Spleen (tissue), 11 donors: ENCODE results near the gene COL1A2. TPM values are rescaled to one million over a fixed set of nuclear protein-coding genes. Genes with fewer than 3 reads are reported as not detected.

Source experiments
- DNase-seq: peaks from one replicate; pipeline ENCODE4 v3.0.0-alpha.2; 2020
- H3K27ac ChIP-seq, 8 donors: fragments of 200-600 bp; sonication (generic) in 7 of 8; 1 replicate in 4 of 8; 2 replicates in 4 of 8; pipeline versions ENCODE4 v1.5.0 to v1.8.0; 2016 to 2021; ENCODE audit warnings: inconsistent platforms in 4 of 8, mild to moderate bottlenecking in 4 of 8, moderate library complexity in 1 of 8
- H3K27me3 ChIP-seq, 7 donors: fragments of 200-600 bp; sonication (generic) in 6 of 7; replicated peaks in 1 of 7; 1 replicate in 4 of 7; 2 replicates in 3 of 7; pipeline versions ENCODE4 v1.5.0 to v1.8.0; 2016 to 2021; ENCODE audit warnings: inconsistent platforms in 3 of 7, mild to moderate bottlenecking in 1 of 7
- H3K36me3 ChIP-seq, 6 donors: fragments of 200-600 bp; sonication (generic) in 5 of 6; 1 replicate in 4 of 6; 2 replicates in 2 of 6; pipeline versions ENCODE4 v1.5.0 to v1.8.0; 2016 to 2021; ENCODE audit warnings: inconsistent platforms in 2 of 6
- H3K4me1 ChIP-seq, 6 donors: fragments of 200-600 bp; sonication (generic) in 5 of 6; 1 replicate in 3 of 6; 2 replicates in 3 of 6; pipeline versions ENCODE4 v1.5.0 to v1.8.0; 2016 to 2021; ENCODE audit warnings: inconsistent platforms in 3 of 6
- H3K4me3 ChIP-seq, 8 donors: fragments of 200-600 bp; sonication (generic) in 7 of 8; 1 replicate in 4 of 8; 2 replicates in 4 of 8; pipeline versions ENCODE4 v1.5.0 to v1.8.0; 2016 to 2021; ENCODE audit warnings: inconsistent platforms in 4 of 8, mild to moderate bottlenecking in 4 of 8, moderate library complexity in 2 of 8
- H3K9me3 ChIP-seq, 8 donors: fragments of 200-600 bp; sonication (generic) in 7 of 8; 1 replicate in 4 of 8; 2 replicates in 4 of 8; pipeline versions ENCODE4 v1.5.0 to v1.8.0; 2016 to 2021; ENCODE audit warnings: inconsistent platforms in 4 of 8
- CTCF ChIP-seq, 11 experiments: fragments of 200-600 bp in 7 of 11; fragments of 450-650 bp in 4 of 11; sonication (generic) in 4 of 11; IDR thresholded peaks in 8 of 11; conservative IDR thresholded peaks in 3 of 11; 1 replicate in 7 of 11; 2 replicates in 4 of 11; pipeline versions ENCODE4 v1.4.0 to v1.8.0; 2016 to 2021; ENCODE audit warnings: antibody characterized with exemption in 11 of 11, inconsistent platforms in 4 of 11, mild to moderate bottlenecking in 1 of 11
- POLR2A ChIP-seq, 3 donors: fragments of 450-650 bp; IDR thresholded peaks; one replicate each; pipeline ENCODE4 v1.5.1; 2017; ENCODE audit warnings: antibody characterized with exemption in 3 of 3, mild to moderate bottlenecking in 1 of 3
- POLR2AphosphoS5 ChIP-seq, 3 donors: sonication (generic); formaldehyde crosslinking; IDR thresholded peaks; one replicate each; pipeline ENCODE4 v1.5.1; 2017; ENCODE audit warnings: antibody characterized with exemption in 3 of 3
- WGBS, 5 donors: extraction: QIAGEN DNeasy Blood & Tissue Kit in 3 of 5; methylation state at CpG; one replicate each; pipeline versions ENCODE4 v1.1.5 to v1.1.7; 2013 to 2018; 5-methylcytosine and 5-hydroxymethylcytosine counted together
- intact Hi-C: fragments of 100-400 bp; cut with DNase I; formaldehyde crosslinking; loops from one replicate; pipeline ENCODE4 v1.15.0; 2023; ENCODE audit warnings: low total_unique reads
- polyA plus RNA-seq, 3 donors: library from polyadenylated mRNA; stranded (reverse); fragments of 200-250 nt; gene quantifications; one replicate each; pipeline ENCODE4 v1.2.1, GENCODE V29; 2013
- total RNA-seq, 7 donors: library from RNA; depleted of rRNA in 3 of 7; stranded (reverse); fragments of >200 nt in 3 of 7; fragmentation: NEBNext Ultra II Directional in 4 of 7; extraction: Animal tissue kit (Norgen Biotek cat#: 25700) in 4 of 7; gene quantifications; one replicate each; pipeline versions ENCODE4 v1.1.0 to v1.2.1, GENCODE V29; 2016 to 2021
- donor health status: healthy with polysubstance abuse.
- donor health status: DM: no; HTN: no; CAD: no; lungs with moderate emphysema.
- donor health status: DM: no; HTN: no; CAD: no.
- donor health status: Bipolar disorder and iron deficiency.
- donor health status: healthy.
- donor health status: DM: no; HTN: no; CAD: no.
- donor health status: DM: yes; HTN: yes; CAD: no.

COL1A2 gene
- total and polyA plus RNA-seq, 10 donors, result 39.7 to 228 (median 116) TPM

GRCh38 chr7:94431176-94431575 lies 36.5 kb downstream of the COL1A2 start:
- H3K4me3 ChIP-seq, result no peak overlapping the region
- intact Hi-C loops, result no loop called here
- DNase-seq, result no peak
- peaks cover 0 to 20% (median 0%) of the 10 kb centered on the region in 6 donors for H3K36me3 ChIP-seq
- 54 to 88% (median 71%) methylated on average over 1 of the region's 1 CpG for WGBS, 5 donors
- H3K27me3 ChIP-seq, result peaks cover 0 to under 1% (median 0%) of the 10 kb centered on the region in 7 donors
- H3K4me1 ChIP-seq, result no peaks in the 10 kb centered on the region
- H3K9me3 ChIP-seq, result no peaks in the 10 kb centered on the region
- TF ChIP-seq CTCF (IDR thresholded peaks at IDR 0.05 in 8 of 11, conservative IDR thresholded peaks at IDR 0.05 in 3 of 11) (no peak), POLR2AphosphoS5 (IDR thresholded peaks at IDR 0.05) (no peak), POLR2A (IDR thresholded peaks at IDR 0.05) (no peak)
- H3K27ac ChIP-seq, result no peak overlapping the region

GRCh38 chr7:94431619-94432280 lies 37.1 kb downstream of the COL1A2 start:
- 77 to 85% (median 78%) methylated on average over 3 of the region's 3 CpGs for WGBS, 5 donors
- Histone ChIP-seq H3K9me3 (no peaks in the 10 kb centered on the region), H3K36me3 (peaks cover 0 to 14% (median 0%) of the 10 kb centered on the region in 6 donors), H3K27me3 (peaks cover 0 to 7% (median 0%) of the 10 kb centered on the region in 7 donors), H3K4me3 (no peak overlapping the region), H3K4me1 (no peaks in the 10 kb centered on the region), H3K27ac (no peak overlapping the region)
- TF ChIP-seq CTCF (IDR thresholded peaks at IDR 0.05 in 8 of 11, conservative IDR thresholded peaks at IDR 0.05 in 3 of 11) (no peak), POLR2A (IDR thresholded peaks at IDR 0.05) (no peak), POLR2AphosphoS5 (IDR thresholded peaks at IDR 0.05) (no peak)
- intact Hi-C loops, result no loop called here
- no peak for DNase-seq

GRCh38 chr7:94432281-94432670 lies 37.6 kb downstream of the COL1A2 start:
- intact Hi-C loops, result no loop called here
- H3K36me3 ChIP-seq, result peaks cover 0 to 9% (median 0%) of the 10 kb centered on the region in 6 donors
- WGBS, 5 donors, result 83 to 93% (median 91%) methylated on average over 2 of the region's 2 CpGs
- H3K4me3 ChIP-seq, result no peak overlapping the region
- no peak for DNase-seq
- no peak overlapping the region for H3K27ac ChIP-seq
- peaks cover 0 to 7% (median 0%) of the 10 kb centered on the region in 7 donors for H3K27me3 ChIP-seq
- no peaks in the 10 kb centered on the region for H3K9me3 ChIP-seq
- TF ChIP-seq CTCF (IDR thresholded peaks at IDR 0.05 in 8 of 11, conservative IDR thresholded peaks at IDR 0.05 in 3 of 11) (no peak), POLR2AphosphoS5 (IDR thresholded peaks at IDR 0.05) (no peak), POLR2A (IDR thresholded peaks at IDR 0.05) (no peak)
- no peaks in the 10 kb centered on the region for H3K4me1 ChIP-seq

GRCh38 chr7:94432817-94433216 lies 38.1 kb downstream of the COL1A2 start:
- 75 to 94% (median 83%) methylated on average over 1 of the region's 1 CpG for WGBS, 5 donors

More at GRCh38 chr7:94432817-94433216, 38.1 kb downstream of the COL1A2 start:
- DNase-seq, result no peak
- Histone ChIP-seq H3K36me3 (peaks cover 0 to 4% (median 0%) of the 10 kb centered on the region in 6 donors), H3K4me3 (no peak overlapping the region), H3K27ac (no peak overlapping the region), H3K4me1 (no peaks in the 10 kb centered on the region), H3K27me3 (peaks cover 0 to 7% (median 0%) of the 10 kb centered on the region in 7 donors), H3K9me3 (no peaks in the 10 kb centered on the region)
- no peak for TF ChIP-seq CTCF (IDR thresholded peaks at IDR 0.05 in 8 of 11, conservative IDR thresholded peaks at IDR 0.05 in 3 of 11)
- TF ChIP-seq POLR2A (IDR thresholded peaks at IDR 0.05), result no peak
- no peak for TF ChIP-seq POLR2AphosphoS5 (IDR thresholded peaks at IDR 0.05)
- intact Hi-C loops, result no loop called here
